K562 (cell line): Measurements from ENCODE around the gene TAF3. TPM values are rescaled to one million over a fixed set of nuclear protein-coding genes. Genes with fewer than 3 reads are reported as not detected.

Source experiments
- BRF1 ChIP-seq: IDR thresholded peaks from 3 replicates; pipeline ENCODE4 v1.6.1; 2011; ENCODE audit warnings: borderline replicate concordance, mild to moderate bottlenecking; ENCODE audit not compliant: insufficient read length; ENCODE audit errors: extremely low read depth
- CREM ChIP-seq: IDR thresholded peaks from 2 replicates; pipeline ENCODE4 v1.6.1; 2014; ENCODE audit warnings: antibody characterized with exemption, low read depth
- HEY1 ChIP-seq: fragments of 250-450 bp; sonication (Bioruptor Pico); IDR thresholded peaks from 2 replicates; pipeline ENCODE4 v1.5.0; 2020; ENCODE audit warnings: mild to moderate bottlenecking, moderate library complexity, borderline replicate concordance
- KLF13 ChIP-seq: fragments of 450-650 bp; IDR thresholded peaks from 2 replicates; pipeline ENCODE4 v1.6.1; 2016; ENCODE audit warnings: missing genetic modification characterization, low read depth, mild to moderate bottlenecking, missing compliant biosample characterization, moderate library complexity, borderline replicate concordance
- LARP7 ChIP-seq: fragments of 450-650 bp; IDR thresholded peaks from 2 replicates; pipeline ENCODE4 v1.6.1; 2016
- NKRF ChIP-seq: fragments of 450-650 bp; IDR thresholded peaks from 2 replicates; pipeline ENCODE4 v1.6.1; 2016; ENCODE audit warnings: borderline replicate concordance
- POLR2A ChIP-seq: fragments of 450-650 bp; conservative IDR thresholded peaks from 2 replicates; pipeline ENCODE4 v1.6.1; 2016
- REST ChIP-seq, 2 experiments: fragments of 450-650 bp; formaldehyde crosslinking in 1 of 2; IDR thresholded peaks; 2 replicates each; pipeline versions ENCODE4 v1.4.0 to v1.6.1; 2014 to 2020; ENCODE audit warnings: mild to moderate bottlenecking in 2 of 2, borderline replicate concordance in 1 of 2, low read depth in 1 of 2
- SUPT5H ChIP-seq: fragments of 450-650 bp; IDR thresholded peaks from 2 replicates; pipeline ENCODE4 v1.6.1; 2016
- polyA plus RNA-seq, 8 experiments: library from polyadenylated mRNA; depleted of rRNA in 4 of 8; stranded (reverse) in 5 of 8; unstranded in 3 of 8; fragments of >200 nt; fragmentation: Nextera tagmentation in 2 of 8; fragmentation: Illumina TruSeq in 1 of 8; extraction: Ambion mirVana in 2 of 8; extraction: Trizol in 1 of 8; gene quantifications; 2 replicates each; pipeline versions ENCODE4 v1.2.1 to v1.2.3, GENCODE V29; 2011 to 2014; ENCODE audit warnings: inconsistent platforms in 1 of 8, missing spikeins in 1 of 8
- total RNA-seq, 7 experiments: library from RNA; depleted of rRNA in 6 of 7; stranded (reverse); fragments of >200 nt in 6 of 7; fragmentation: Illumina TruSeq in 2 of 7; extraction: Trizol in 2 of 7; gene quantifications; 2 replicates each; pipeline versions ENCODE4 v1.2.1 to v1.2.3, GENCODE V29; 2011 to 2021; ENCODE audit warnings: low replicate concordance in 1 of 7

Gene TAF3
- total and polyA plus RNA-seq, 9 of the 15 experiments (the other 6 are each of a cell fraction or from before 2014, with no cell fraction given): 1.5 to 9.9 (median 4.1) TPM

- TF ChIP-seq REST (IDR thresholded peaks at IDR 0.05; ENCODE audit: borderline replicate concordance) (no peak), REST (CRISPR knock-in tag; IDR thresholded peaks at IDR 0.05; ENCODE audit: low read depth) (no peak), LARP7 (0 out of 2 replicates have a peak, but pooled peaks have one; percentile 53), SUPT5H (peak; percentile 97), HEY1 (no peak), KLF13 (tag) (peak; percentile 25; the same call in 1 of the 2 replicates), POLR2A (peak; percentile 96), CREM (no peak), NKRF (peak; percentile 44), BRF1 (no peak)
These were observed 30.3 kb upstream of the TAF3 start, which contains the start of the genes ATP5F1C and KIN (continued) for GRCh38 chr10:7787857-7788638.
